BE2C (cell line): Measurements from ENCODE around the gene ZNF446.
A peak's percentile ranks its signal among the peaks of the same experiment; 100 is the strongest.

Experiments used
- DNase-seq: peaks from one replicate; pipeline ENCODE4 v3.0.0-alpha.2; 2020
- H3K27me3 ChIP-seq: fragments of 250-450 bp; sonication (Bioruptor Pico); 2 replicates; pipeline ENCODE4 v1.5.1; 2020; ENCODE audit warnings: mild to moderate bottlenecking
- H3K36me3 ChIP-seq: fragments of 250-450 bp; sonication (Bioruptor Pico); 2 replicates; pipeline ENCODE4 v1.5.1; 2020; ENCODE audit warnings: mild to moderate bottlenecking
- H3K4me1 ChIP-seq: fragments of 250-450 bp; sonication (Bioruptor Pico); 2 replicates; pipeline ENCODE4 v1.5.1; 2020
- H3K4me3 ChIP-seq: 2 replicates; pipeline ENCODE4 v1.5.1; 2011; ENCODE audit warnings: low read depth, low read length
- H3K9me3 ChIP-seq: fragments of 250-450 bp; sonication (Bioruptor Pico); 2 replicates; pipeline ENCODE4 v1.5.1; 2020
- CTCF ChIP-seq: IDR thresholded peaks from 2 replicates; pipeline ENCODE4 v1.5.1; 2012; ENCODE audit warnings: mild to moderate bottlenecking, low read depth, low read length

The ZNF446 gene

GRCh38 chr19:58509731-58510083 is 33.6 kb downstream of the ZNF446 start:
- no peaks in the 10 kb centered on the region; the same call in 1 of the 2 replicates for H3K4me1 ChIP-seq
- no peak overlapping the region for H3K4me3 ChIP-seq
- no peaks in the 10 kb centered on the region for H3K36me3 ChIP-seq
- H3K9me3 ChIP-seq: no peaks in the 10 kb centered on the region
- DNase-seq: no peak
- no peak for TF ChIP-seq CTCF
- no peaks in the 10 kb centered on the region for H3K27me3 ChIP-seq

GRCh38 chr19:58510084-58510862 is 34.1 kb downstream of the ZNF446 start:
- no peak for TF ChIP-seq CTCF
- Histone ChIP-seq H3K27me3 (no peaks in the 10 kb centered on the region), H3K4me1 (no peaks in the 10 kb centered on the region; the same call in 1 of the 2 replicates), H3K4me3 (no peak overlapping the region), H3K9me3 (no peaks in the 10 kb centered on the region), H3K36me3 (no peaks in the 10 kb centered on the region)
- no peak for DNase-seq

GRCh38 chr19:58511353-58512208 is 35.4 kb downstream of the ZNF446 start, which contains the start of gene SLC27A5:
SLC27A5 (minus strand) TSS chr19:58511992; CDS start chr19:58511955, 37 bp downstream.
- no peaks in the 10 kb centered on the region for H3K27me3 ChIP-seq
- H3K9me3 ChIP-seq: no peaks in the 10 kb centered on the region

GRCh38 chr19:58513213-58513693 is 37.1 kb downstream of the ZNF446 start:
- H3K4me3 ChIP-seq: no peak overlapping the region
- H3K4me1 ChIP-seq: no peaks in the 10 kb centered on the region; the same call in 1 of the 2 replicates
- no peak for DNase-seq
- H3K36me3 ChIP-seq: peaks cover 7% of the 10 kb centered on the region; the same call in 1 of the 2 replicates
- H3K27me3 ChIP-seq: no peaks in the 10 kb centered on the region
- H3K9me3 ChIP-seq: no peaks in the 10 kb centered on the region
- no peak for TF ChIP-seq CTCF

More at GRCh38 chr19:58511353-58512208, 35.4 kb downstream of the ZNF446 start, which contains the start of gene SLC27A5:
- H3K36me3 ChIP-seq: peaks cover 3% of the 10 kb centered on the region; the same call in 1 of the 2 replicates
- TF ChIP-seq CTCF: no peak
- DNase-seq: no peak
- no peaks in the 10 kb centered on the region; the same call in 1 of the 2 replicates for H3K4me1 ChIP-seq
- no peak within 1 kb of the TSS for H3K4me3 ChIP-seq

- Histone ChIP-seq H3K9me3 (no peaks in the 10 kb centered on the region), H3K4me1 (no peaks in the 10 kb centered on the region; the same call in 1 of the 2 replicates), H3K36me3 (peaks cover 7% of the 10 kb centered on the region; the same call in 1 of the 2 replicates), H3K4me3 (peak overlapping the region; percentile 58), H3K27me3 (no peaks in the 10 kb centered on the region)
- TF ChIP-seq CTCF: peak; percentile 72
- DNase-seq: peak; percentile 96
Observed at GRCh38 chr19:58513694-58514563, 37.8 kb downstream of the ZNF446 start.
